ENCODE measurements around the gene RFC2. TPM values are rescaled to one million over a fixed set of nuclear protein-coding genes. Genes with fewer than 3 reads are reported as not detected.
A peak's percentile ranks its signal among the peaks of the same experiment; 100 is the strongest.

Gene RFC2
- total RNA-seq, 6 experiments from 2014 or later: 8.0 to 21.3 (median 12.2) TPM

GRCh38 chr7:74269757-74270277 lies 15.6 kb upstream of the RFC2 start:
- intact Hi-C loops (cut with DNase I): loop anchor here in 1 of 2 donors (10.0 kb wide), 1 partner anchor 65 kb away; no protein-coding TSS in a partner anchor
- 0% methylated on average over 15 of the region's 17 CpGs for WGBS (ENCODE audit: insufficient coverage, low coverage, low lambda C conversion rate, missing lambda C conversion rate)
- ATAC-seq (peak; percentile 77 to 90 (median 82)), DNase-seq (peak in 2 of 3 donors; percentile 67 to 74)
- TF ChIP-seq, protein P1, sequence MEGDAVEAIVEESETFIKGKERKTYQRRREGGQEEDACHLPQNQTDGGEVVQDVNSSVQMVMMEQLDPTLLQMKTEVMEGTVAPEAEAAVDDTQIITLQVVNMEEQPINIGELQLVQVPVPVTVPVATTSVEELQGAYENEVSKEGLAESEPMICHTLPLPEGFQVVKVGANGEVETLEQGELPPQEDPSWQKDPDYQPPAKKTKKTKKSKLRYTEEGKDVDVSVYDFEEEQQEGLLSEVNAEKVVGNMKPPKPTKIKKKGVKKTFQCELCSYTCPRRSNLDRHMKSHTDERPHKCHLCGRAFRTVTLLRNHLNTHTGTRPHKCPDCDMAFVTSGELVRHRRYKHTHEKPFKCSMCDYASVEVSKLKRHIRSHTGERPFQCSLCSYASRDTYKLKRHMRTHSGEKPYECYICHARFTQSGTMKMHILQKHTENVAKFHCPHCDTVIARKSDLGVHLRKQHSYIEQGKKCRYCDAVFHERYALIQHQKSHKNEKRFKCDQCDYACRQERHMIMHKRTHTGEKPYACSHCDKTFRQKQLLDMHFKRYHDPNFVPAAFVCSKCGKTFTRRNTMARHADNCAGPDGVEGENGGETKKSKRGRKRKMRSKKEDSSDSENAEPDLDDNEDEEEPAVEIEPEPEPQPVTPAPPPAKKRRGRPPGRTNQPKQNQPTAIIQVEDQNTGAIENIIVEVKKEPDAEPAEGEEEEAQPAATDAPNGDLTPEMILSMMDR (IDR thresholded peaks at IDR 0.05): no peak
- TF ChIP-seq POLR2A (IDR thresholded peaks at IDR 0.05): no peak
- Histone ChIP-seq H3K27ac (no peak overlapping the region), H3K27me3 (no peaks in the 10 kb centered on the region), H3K36me3 (no peaks in the 10 kb centered on the region), H3K4me1 (peaks cover 0 to 6% (median 0%) of the 10 kb centered on the region in 4 donors), H3K4me3 (peak overlapping the region; percentile 36 to 67 (median 57)), H3K9me3 (no peaks in the 10 kb centered on the region)

DNA sequence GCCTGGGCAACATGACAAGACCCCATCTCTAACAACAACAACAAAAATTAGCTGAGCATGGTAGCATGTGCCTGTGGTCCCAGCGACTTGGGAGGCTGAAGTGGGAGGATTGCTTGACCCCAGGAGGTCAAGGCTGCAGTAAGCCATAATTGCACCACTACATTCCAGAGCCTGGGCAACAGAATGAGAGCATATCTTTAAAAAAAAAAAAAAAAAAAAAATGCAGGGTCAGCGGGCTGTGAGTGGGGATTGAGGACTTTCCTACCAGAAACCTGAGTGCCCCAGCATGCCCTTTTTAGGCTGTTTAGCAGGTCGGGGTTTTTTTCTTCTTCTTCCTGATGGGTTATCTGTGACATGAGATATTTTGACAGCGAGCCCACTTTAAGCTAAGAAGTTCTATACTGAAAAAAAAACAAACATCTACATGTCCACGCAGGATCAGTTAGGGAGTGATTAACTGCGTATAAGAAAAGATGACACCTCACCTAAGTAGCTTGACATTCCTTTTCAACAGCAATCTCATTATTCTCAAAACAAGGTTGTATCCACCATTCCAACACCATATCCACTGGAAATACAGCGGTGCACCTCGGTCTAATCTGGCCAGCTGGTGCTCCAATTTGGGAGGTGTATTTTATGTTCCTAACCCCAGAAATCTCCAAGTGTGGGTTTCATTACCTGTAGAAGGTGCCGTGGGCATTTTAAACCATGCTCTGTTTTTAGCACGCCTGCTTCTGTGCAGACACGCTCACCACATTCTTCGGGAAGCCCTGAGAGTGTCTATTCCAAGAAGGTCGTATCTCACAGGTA lies 13.8 kb upstream of the RFC2 start:
- WGBS (ENCODE audit: insufficient coverage, low coverage, low lambda C conversion rate, missing lambda C conversion rate): 74% methylated on average over 10 of the region's 13 CpGs
- H3K4me1 ChIP-seq: peaks cover 0 to 12% (median 0%) of the 10 kb centered on the region in 4 donors
- no peak overlapping the region for H3K27ac ChIP-seq
- no peak overlapping the region for H3K4me3 ChIP-seq
- no peaks in the 10 kb centered on the region for H3K36me3 ChIP-seq
- ATAC-seq (no peak), DNase-seq (no peak)
- H3K9me3 ChIP-seq: no peaks in the 10 kb centered on the region
- intact Hi-C loops (cut with DNase I): no loop called here
- no peaks in the 10 kb centered on the region for H3K27me3 ChIP-seq
- TF ChIP-seq, protein P1 (IDR thresholded peaks at IDR 0.05): no peak
- no peak for TF ChIP-seq POLR2A (IDR thresholded peaks at IDR 0.05)

GRCh38 chr7:74266191-74266963 lies 12.2 kb upstream of the RFC2 start:
- no peak overlapping the region for H3K27ac ChIP-seq
- TF ChIP-seq, protein P1 (IDR thresholded peaks at IDR 0.05): no peak
- no peak for TF ChIP-seq POLR2A (IDR thresholded peaks at IDR 0.05)
- peaks cover 0 to 6% (median 0%) of the 10 kb centered on the region in 4 donors for H3K4me1 ChIP-seq
- intact Hi-C loops (cut with DNase I): no loop called here
- WGBS (ENCODE audit: insufficient coverage, low coverage, low lambda C conversion rate, missing lambda C conversion rate): 61% methylated on average over 5 of the region's 7 CpGs
- no peak overlapping the region for H3K4me3 ChIP-seq
- DNase-seq (no peak), ATAC-seq (no peak)
- H3K27me3 ChIP-seq: no peaks in the 10 kb centered on the region
- H3K36me3 ChIP-seq: no peaks in the 10 kb centered on the region
- no peaks in the 10 kb centered on the region for H3K9me3 ChIP-seq

DNA sequence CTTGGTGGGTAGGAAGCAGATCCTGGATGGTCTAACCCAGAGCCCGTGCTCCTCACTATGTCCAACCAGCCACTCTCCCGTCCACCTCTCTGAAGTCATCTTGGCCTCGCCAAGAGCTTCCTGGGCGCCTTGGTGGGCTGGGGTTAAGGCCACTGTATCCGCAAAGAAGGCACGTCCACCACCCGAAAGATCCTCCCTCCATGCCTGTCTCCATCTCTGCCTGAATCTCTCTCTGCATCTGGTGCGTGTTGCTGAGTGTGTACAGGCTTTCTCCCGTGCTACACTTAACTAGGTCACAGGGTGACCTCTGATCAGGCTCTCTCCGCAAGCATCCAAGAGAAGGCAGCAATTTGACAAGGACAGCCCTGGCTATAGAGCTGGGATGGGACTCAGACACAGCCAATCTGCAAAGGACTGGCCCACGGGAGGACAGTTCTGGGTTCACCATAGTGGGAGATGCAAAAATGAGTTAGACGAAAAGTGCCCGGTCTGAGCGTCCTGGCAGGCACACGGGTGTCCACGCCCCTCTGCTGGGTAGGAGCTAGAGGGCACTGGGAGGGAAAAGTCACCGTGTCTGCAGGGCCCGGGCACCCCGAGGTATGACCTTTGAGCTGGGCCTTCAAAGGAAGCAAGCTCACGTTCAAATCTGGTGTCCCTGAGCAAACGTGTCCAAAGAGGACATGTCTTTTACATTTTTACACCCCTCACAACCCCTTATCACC lies 9.4 kb upstream of the RFC2 start:
- WGBS (ENCODE audit: insufficient coverage, low coverage, low lambda C conversion rate, missing lambda C conversion rate): 38% methylated on average over 14 of the region's 21 CpGs
- no peak for DNase-seq
- ATAC-seq: peak; percentile 86 to 88 (median 88)
- no peak overlapping the region for H3K4me3 ChIP-seq
- TF ChIP-seq POLR2A (IDR thresholded peaks at IDR 0.05): no peak
- TF ChIP-seq, protein P1 (IDR thresholded peaks at IDR 0.05): no peak
- intact Hi-C loops (cut with DNase I): no loop called here
- no peaks in the 10 kb centered on the region for H3K36me3 ChIP-seq
- H3K4me1 ChIP-seq: peaks cover 0 to 6% (median 0%) of the 10 kb centered on the region in 4 donors
- H3K27ac ChIP-seq: no peak overlapping the region
- no peaks in the 10 kb centered on the region for H3K27me3 ChIP-seq
- no peaks in the 10 kb centered on the region for H3K9me3 ChIP-seq

All from right lobe of liver (tissue), 6 donors.